GM19468 (cell line): ENCODE data around the gene DRAXIN.
"Not testable (repeated sequence)": the region's sequence is repeated elsewhere in the genome, so short reads cannot be mapped to it uniquely, and the experiment has no call there.

Experiments used
- ATAC-seq: cut with Tn5 transposase; IDR thresholded peaks from one replicate; pipeline ENCODE4 v1.9.1; 2021; ENCODE audit warnings: mild to moderate bottlenecking, moderate library complexity, moderate number of reproducible peaks; ENCODE audit not compliant: unreplicated experiment; ENCODE audit errors: extremely low read depth

The DRAXIN gene

GRCh38 chr1:11691302-11691914 is at the start of gene DRAXIN:
Gene DRAXIN, plus strand, starts transcription at chr1:11691710. Its CDS starts 14,549 bp downstream, at chr1:11706259.
- ATAC-seq = no peak

DNA sequence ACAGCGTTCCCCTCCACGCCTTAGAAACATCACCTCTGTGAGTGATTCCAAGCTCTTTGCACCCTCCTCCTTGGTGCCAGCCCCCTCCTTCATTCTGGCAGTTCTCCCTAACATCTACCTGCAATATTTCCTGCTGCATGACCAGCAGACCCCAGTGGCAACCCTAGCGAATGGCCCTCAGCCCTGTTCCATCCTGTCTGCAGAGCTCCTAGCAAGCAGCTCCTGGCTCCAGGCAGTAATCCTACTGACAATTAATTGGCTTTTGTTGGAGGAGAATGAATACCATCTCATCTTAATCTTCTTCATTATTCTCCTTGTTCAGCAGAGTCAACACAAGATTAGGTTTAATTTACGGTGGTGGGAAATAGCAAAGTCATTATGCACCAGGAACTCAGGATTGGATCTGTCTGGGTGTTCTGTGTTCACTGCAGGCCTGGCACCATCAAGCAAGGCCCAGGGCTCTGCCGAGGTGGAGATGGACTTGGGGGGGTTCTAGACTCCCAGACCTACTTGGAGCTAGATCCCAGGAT is 49.7 kb upstream of the DRAXIN start:
- ATAC-seq = no peak

DNA sequence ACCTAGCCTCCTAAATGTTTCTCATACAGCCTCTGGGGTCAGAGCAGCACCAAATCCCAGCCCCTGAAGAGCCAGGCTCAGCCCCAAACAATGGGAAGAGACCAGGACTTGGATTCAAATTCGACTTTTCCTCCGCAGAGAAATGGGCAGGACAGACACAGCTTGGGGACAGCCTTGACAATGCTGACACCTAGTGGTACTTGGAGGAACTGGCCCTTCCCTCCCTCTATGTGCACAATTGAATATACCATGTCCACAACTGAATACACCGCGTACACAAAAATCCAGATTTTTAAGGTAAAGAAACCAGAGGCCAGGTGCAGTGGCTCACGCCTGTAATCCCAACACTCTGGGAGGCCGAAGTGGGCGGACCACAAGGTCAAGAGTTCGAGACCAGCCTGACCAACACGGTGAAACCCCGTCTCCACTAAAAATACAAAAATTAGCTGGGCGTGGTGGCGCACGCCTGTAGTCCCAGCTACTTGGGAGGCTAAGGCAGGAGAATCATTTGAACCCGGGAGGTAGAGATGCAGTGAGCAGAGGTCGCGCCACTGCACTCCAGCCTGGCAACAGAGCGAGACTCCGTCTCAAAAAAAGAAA is 49.0 kb upstream of the DRAXIN start:
- not testable (repeated sequence) for ATAC-seq

DNA sequence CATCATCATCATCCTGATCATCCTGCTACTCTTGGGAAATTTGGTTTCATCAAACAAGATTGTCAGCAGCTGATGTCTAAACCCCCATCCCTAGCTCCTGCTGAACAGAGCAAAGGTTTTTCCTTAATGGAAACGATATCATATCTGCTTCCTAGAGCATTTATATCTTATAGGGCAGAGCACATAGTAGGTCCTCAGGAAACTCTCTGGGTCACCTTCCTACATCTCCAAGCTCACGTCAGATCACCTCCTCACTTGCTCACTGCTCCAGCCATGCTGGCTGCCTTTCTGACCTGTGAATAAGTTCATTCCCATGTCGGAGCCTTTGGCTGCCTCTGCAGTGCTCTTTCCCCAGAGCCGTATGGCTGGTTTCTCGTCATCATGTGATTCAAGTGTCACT is 47.7 kb upstream of the DRAXIN start:
- ATAC-seq = no peak

- ATAC-seq = no peak
Measured at GRCh38 chr1:11645270-11645669, 46.2 kb upstream of the DRAXIN start.

- ATAC-seq = no peak
Measured at GRCh38 chr1:11645670-11646265, 45.7 kb upstream of the DRAXIN start.

DNA sequence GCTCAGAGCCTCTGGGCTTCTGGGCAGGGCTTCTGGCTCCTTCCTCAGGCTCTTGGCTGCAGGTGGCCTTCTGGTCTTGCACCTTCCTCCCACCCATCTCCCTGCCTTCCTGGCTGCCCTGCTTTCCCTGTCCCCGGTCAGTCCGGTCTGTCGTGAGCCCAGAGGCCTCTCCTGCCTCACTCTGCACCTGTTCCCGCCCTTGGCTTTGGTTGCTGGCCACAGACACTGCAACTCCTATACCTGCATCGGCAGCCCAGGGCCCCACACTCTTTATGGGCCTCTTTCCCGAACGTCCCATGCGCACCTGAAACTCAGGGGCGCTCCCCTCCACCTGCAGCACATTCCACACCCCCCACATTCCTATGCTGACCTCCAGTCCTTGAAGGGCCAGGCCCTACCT is 45.2 kb upstream of the DRAXIN start:
- ATAC-seq = no peak

DNA sequence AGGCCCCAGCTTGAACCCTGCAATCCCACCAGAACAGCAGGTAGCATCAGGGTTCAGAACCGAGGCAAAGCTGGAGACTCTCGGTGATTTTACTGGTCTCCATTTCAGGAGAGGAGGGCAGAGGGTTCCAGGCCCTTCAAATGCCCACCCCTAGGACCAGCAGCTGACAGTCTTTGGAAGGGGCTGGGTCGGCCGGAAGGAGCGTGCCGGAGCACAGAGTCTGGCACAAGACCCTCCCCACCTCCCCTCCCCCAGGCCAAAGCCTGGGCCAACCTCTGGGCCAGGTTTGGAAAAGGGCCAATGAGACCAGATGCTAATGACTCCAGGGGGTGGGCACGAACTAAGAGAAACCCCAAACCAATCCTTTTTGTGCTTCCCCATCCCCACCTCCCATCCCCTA is 44.2 kb upstream of the DRAXIN start:
- no peak for ATAC-seq

DNA sequence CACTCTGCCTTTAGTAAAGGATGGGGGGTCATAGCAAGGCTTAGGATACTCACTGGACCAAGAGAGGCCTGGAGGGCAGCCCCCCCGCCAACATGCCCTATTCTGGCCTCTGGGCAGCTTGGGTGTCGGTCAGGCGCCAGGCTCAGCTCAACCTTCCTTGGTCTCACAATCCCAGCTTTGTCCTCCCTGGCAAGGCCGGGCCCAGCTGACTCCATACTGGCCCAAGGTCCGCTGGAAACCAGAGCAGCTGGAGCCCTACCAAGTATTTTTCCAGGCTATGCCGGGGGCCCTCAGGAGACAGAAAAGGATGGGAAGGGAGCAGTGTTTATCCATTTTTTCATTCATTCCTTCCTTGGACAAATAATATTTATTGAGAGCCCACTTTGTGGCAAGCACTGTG is 43.5 kb upstream of the DRAXIN start:
- no peak for ATAC-seq

DNA sequence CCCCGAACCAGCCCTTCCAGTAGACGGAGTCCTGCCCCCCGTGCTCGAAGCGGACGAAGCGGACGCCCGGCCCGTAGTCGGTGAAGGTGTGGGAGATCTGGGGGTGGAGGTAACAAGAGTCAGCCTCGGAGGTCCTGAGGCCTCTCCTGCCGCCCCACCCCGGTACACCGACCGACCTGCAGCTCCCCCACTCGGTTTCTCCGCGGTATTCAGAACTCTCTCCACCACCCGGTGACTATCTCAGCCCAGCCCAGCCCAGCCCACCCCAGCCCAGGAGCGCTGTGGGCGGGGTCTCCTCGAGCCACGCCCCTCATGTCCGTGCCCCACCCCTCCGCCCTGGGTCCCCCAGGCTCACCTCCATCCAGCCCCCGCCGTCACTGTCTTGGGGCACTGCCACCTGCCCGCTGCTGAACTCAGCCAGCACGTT is 42.8 kb upstream of the DRAXIN start:
- ATAC-seq = no peak

GRCh38 chr1:11649237-11649623 is 42.3 kb upstream of the DRAXIN start:
- ATAC-seq = no peak

- no peak for ATAC-seq
Measured at GRCh38 chr1:11649624-11650330, 41.7 kb upstream of the DRAXIN start.

GRCh38 chr1:11650331-11650991 is 41.0 kb upstream of the DRAXIN start:
- no peak for ATAC-seq

- ATAC-seq = no peak
Measured at GRCh38 chr1:11651017-11651416, 40.5 kb upstream of the DRAXIN start.

DNA sequence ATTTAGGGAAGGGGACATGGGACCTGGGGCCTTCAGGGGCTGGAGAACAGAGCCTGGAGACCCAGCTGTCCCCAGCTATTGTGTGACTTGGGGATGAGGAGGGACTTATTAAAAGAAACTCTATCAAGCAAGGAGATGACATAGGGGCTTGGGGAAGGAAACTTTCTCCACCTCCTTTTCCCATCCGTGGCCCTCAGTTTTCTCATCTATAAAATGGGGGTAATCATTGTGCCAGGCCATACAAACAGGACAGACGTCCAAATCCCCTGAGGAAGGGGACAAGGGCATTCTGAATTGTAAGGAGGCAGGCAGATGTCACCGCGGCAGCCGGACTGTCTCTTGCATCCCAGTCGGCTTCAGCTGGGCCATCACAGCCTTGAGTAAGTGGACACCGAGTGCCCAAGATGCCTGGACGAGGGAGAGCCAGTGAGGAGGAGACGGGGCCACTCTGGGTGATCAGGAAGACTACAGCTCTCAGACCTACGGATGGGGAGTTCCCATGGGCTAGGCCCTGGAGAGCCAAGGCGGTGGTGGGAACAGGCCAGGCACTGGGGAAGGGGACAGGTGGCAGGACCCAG is 39.2 kb upstream of the DRAXIN start:
- no peak for ATAC-seq

- no peak for ATAC-seq
Measured at GRCh38 chr1:11653101-11653860, 38.2 kb upstream of the DRAXIN start.

DNA sequence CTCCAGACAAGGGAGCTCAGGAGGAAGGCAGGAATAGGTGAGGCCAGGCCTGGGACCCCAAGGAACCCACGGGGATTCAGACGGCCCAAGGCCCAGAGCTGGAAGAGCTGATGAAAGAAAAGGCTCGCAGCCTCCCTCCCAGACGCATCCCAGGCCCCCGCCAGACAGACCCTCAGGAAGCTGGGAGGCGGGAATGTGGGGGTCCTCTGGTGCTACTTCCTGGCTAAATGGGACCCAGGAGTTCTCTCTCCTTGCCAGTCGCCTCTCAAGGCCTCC is 37.7 kb upstream of the DRAXIN start:
- no peak for ATAC-seq

DNA sequence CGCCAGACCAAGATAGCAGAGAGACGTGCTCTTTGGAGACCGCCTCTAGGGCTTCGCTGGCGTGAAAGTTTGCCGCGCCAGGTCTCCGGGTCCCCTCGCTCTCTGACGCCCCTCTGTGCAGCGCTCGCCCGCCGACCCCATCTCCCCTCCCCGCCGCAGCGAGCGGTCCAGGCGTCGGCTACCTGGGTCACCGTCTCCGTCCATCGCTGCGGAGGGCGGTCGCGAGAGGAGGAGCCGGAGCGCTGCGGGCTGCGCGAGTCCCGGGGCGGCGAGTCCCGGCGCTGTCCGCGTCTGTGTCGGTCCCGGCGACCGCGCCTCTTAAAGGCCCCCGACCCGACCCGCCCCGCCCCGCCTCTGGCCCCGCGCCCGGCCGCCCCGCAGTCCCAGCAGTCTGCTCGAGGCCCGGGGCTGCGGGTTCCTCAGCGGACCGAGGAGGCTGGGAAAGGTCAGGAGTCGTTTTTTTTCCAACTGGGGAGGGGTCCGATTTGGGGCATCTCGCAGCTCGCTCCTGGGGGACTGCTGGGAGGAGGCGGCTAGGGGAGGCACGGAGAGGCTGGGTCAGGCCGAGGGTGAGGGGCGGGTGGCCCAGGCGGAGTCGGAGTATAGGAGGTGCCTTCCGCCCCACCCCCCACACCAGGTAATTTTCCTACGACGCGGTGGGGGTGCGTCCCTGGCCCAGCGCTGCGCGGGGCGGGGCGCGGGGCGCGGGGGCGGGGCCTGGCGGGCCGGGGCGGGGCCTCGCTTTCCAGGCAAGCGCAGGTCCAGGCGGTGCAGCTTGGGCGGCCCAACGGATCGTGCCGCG is 37.2 kb upstream of the DRAXIN start, which contains the start of the genes FBXO2 and FBXO44:
Gene FBXO2 (minus strand): TSS at position 293 of the 802 bp plus-strand sequence. CDS start 89 bp downstream, at position 204.
Gene FBXO44 (plus strand): TSS at position 741 of the 802 bp plus-strand sequence. CDS start 959 bp downstream, outside the sequence.
- no peak for ATAC-seq
